Motor neuron (in vitro differentiated cells): ENCODE results near the gene RBPMS2. TPM values are rescaled to one million over a fixed set of nuclear protein-coding genes. Genes with fewer than 3 reads are reported as not detected.
"Not testable (repeated sequence)": the region's sequence is repeated elsewhere in the genome, so short reads cannot be mapped to it uniquely, and the experiment has no call there.

Experiments used
- ATAC-seq, 8 experiments: fragments of 200-7000 bp; cut with Tn5 transposase; replicated peaks in 6 of 8; 2 replicates each; pipeline ENCODE4 v1.8.0; 2021; ENCODE audit warnings: mild to moderate bottlenecking in 8 of 8, moderate library complexity in 8 of 8
- H3K27ac ChIP-seq, 2 donors: fragments of 250-450 bp; sonication (Bioruptor Pico); 2 replicates each; pipeline ENCODE4 v1.9.0; 2021; ENCODE audit warnings: antibody characterized with exemption in 2 of 2, mild to moderate bottlenecking in 2 of 2, moderate library complexity in 1 of 2
- H3K4me1 ChIP-seq, 2 donors: fragments of 250-450 bp; sonication (Bioruptor Pico); replicated peaks in 1 of 2; 2 replicates each; pipeline ENCODE4 v1.6.1; 2021; ENCODE audit warnings: antibody characterized with exemption in 2 of 2, mild to moderate bottlenecking in 2 of 2, moderate library complexity in 1 of 2
- H3K4me3 ChIP-seq, 5 donors: fragments of 250-450 bp; sonication (Bioruptor Pico); 2 replicates each; pipeline ENCODE4 v1.9.0; 2021; ENCODE audit warnings: antibody characterized with exemption in 5 of 5, mild to moderate bottlenecking in 5 of 5, moderate library complexity in 4 of 5
- WGBS, 10 experiments: fragments of 450-650 bp; shearing (Covaris generic); methylation state at CpG; one replicate each; pipeline ENCODE4 v1.0.0; 2022; 5-methylcytosine and 5-hydroxymethylcytosine counted together
- in situ Hi-C, 9 experiments: fragments of 400-800 bp; cut with MboI; loops; one replicate each; pipeline ENCODE4 v1.15.0; 2021; ENCODE audit warnings: low sequenced_read_pairs in 9 of 9, low pct_unique_long_range_greater_than_20kb in 2 of 9; ENCODE audit not compliant: unreplicated experiment in 9 of 9
- total RNA-seq, 8 experiments: library from RNA; unstranded; fragments of 300-600 nt; gene quantifications; 2 replicates each; pipeline versions ENCODE4 v1.2.3 to v1.2.4, GENCODE V29; 2022

The RBPMS2 gene
- total RNA-seq, 8 experiments from 2014 or later, result 0.27 to 2.3 (median 0.89) TPM

GRCh38 chr15:64746356-64746755 lies 29.0 kb downstream of the RBPMS2 start:
- 82% methylated on average over 3 of the region's 5 CpGs; no CpG with 5 or more reads in 9 of the 10 experiments for WGBS, 10 experiments
- Histone ChIP-seq H3K4me1 (peaks cover 2 to 5% of the 10 kb centered on the region in 2 donors), H3K4me3 (no peak overlapping the region), H3K27ac (no peak overlapping the region)
- no peak for ATAC-seq
- in situ Hi-C loops, result loop anchor here in 1 of 9 experiments (25.0 kb wide), 1 partner anchor 166 kb away; the partner anchor contains the start of gene ANKDD1A

DNA sequence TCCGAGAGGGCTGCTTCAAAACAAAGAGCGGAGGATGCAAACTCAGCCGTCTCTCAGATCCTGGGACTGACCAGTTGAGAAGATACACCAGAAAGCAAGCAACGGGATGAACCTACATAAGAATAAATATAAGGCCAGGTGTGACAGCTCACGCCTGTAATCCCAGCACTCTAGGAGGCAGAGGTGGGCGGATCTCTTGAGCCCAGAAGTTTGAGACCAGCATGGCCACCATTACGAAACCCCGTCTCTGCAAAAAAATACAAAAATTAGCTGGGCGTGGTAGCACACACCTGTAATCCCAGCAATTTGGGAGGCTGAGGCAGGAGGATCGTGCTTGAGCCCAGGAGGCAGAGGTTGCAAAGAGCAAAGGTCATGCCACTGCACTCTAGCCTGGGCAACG lies 31.7 kb downstream of the RBPMS2 start:
- 74 to 100% (median 96%) methylated on average over 1 to 7 of the region's 11 CpGs for WGBS, 10 experiments
- ATAC-seq, result no peak
- Histone ChIP-seq H3K27ac (no peak overlapping the region), H3K4me1 (peaks cover 0 to 12% of the 10 kb centered on the region in 2 donors), H3K4me3 (no peak overlapping the region)
- in situ Hi-C loops, result loop anchor here in 1 of 9 experiments (25.0 kb wide), 1 partner anchor 169 kb away; the partner anchor contains the start of gene ANKDD1A

DNA sequence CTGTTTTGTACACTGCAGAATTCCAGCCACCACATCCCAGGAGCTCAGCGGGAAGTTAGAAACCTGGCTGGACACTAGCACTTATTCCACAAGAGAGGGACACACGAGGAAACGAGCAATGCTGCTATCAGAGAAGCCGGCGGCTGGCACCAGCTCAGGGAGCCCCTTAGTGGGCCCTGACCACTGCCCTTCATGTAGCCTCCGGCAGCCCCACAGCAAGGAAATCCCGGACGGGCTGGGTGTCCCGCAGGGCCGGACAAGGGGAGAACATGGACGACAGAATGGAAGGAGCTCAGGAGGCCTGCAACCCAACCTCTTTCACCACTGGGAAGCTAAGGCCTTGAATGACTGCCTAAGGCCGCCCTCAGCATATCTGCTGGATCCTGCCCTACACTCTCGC lies 32.5 kb downstream of the RBPMS2 start:
- Histone ChIP-seq H3K4me1 (peaks cover 8 to 17% of the 10 kb centered on the region in 2 donors), H3K4me3 (no peak overlapping the region), H3K27ac (no peak overlapping the region)
- in situ Hi-C loops, result loop anchor here in 1 of 9 experiments (25.0 kb wide), 1 partner anchor 169 kb away; the partner anchor contains the start of gene ANKDD1A
- no peak for ATAC-seq
- 50 to 87% (median 77%) methylated on average over 1 to 3 of the region's 13 CpGs; no CpG with 5 or more reads in 6 of the 10 experiments for WGBS, 10 experiments

GRCh38 chr15:64742385-64742784 lies 33.0 kb downstream of the RBPMS2 start:
- H3K4me1 ChIP-seq, result peaks cover 10 to 21% of the 10 kb centered on the region in 2 donors
- ATAC-seq, result no peak
- WGBS, 10 experiments, result 80% methylated on average over 1 of the region's 8 CpGs; no CpG with 5 or more reads in 9 of the 10 experiments
- in situ Hi-C loops, result loop anchor here in 1 of 9 experiments (25.0 kb wide), 1 partner anchor 170 kb away; the partner anchor contains the start of gene ANKDD1A
- no peak overlapping the region for H3K4me3 ChIP-seq
- no peak overlapping the region for H3K27ac ChIP-seq

GRCh38 chr15:64741708-64742107 lies 33.7 kb downstream of the RBPMS2 start:
- WGBS, 10 experiments, result 60 to 100% (median 95%) methylated on average over 1 to 8 of the region's 16 CpGs; no CpG with 5 or more reads in 3 of the 10 experiments
- peaks cover 10 to 21% of the 10 kb centered on the region in 2 donors for H3K4me1 ChIP-seq
- not testable (repeated sequence) for ATAC-seq, H3K27ac ChIP-seq, H3K4me3 ChIP-seq
- in situ Hi-C loops, result loop anchor here in 1 of 9 experiments (25.0 kb wide), 1 partner anchor 171 kb away; the partner anchor contains the start of gene ANKDD1A

DNA sequence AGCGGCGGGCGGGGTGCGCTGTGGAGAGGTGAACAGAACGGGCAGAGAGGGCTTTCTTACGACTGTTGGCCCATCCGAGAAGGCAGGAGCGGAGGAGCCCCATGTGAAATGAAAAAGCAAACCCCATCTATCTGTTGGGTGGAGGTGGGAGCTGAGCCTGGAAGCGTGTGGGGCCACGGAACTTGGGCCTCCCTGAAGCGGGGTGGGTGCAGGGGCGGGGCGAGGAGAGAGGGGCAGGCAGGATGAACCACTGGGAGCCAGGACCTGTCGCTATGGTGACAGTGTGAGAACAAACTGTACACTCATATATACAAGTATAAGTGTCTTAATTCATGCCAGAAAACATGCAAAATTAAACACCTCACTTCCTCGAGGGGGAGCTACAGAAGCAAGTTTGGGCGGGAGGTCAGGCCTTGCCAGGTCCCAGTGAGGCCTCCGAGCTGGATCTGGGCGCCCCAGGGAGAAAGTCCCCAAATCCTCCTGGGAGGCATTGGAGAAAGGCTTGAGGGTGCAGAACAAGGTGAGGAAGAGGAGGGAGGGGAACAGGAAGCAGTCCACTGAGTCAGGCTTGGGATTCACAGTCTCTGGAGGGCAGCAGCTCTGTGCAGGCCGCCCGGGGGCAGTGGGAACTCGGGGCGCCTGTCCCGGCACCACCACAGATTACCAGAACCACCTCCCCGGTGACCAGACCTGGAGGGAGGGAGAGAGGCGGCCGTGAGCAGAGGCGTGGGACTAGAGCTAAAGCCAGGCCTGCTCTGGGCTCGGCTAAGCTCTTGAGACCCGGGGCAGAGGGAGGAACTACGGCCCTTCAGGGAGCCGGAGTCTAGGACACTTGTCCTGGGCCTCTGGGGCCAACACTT lies 34.8 kb downstream of the RBPMS2 start:
- no peak overlapping the region for H3K27ac ChIP-seq
- ATAC-seq, result peak in 7 of 8 experiments; percentile 15 to 92 (median 41)
- 0 to 93% (median 71%) methylated on average over 1 to 8 of the region's 31 CpGs; no CpG with 5 or more reads in 5 of the 10 experiments for WGBS, 10 experiments
- H3K4me3 ChIP-seq, result no peak overlapping the region
- peaks cover 10 to 21% of the 10 kb centered on the region in 2 donors for H3K4me1 ChIP-seq
- in situ Hi-C loops, result loop anchor here in 1 of 9 experiments (25.0 kb wide), 1 partner anchor 172 kb away; the partner anchor contains the start of gene ANKDD1A

GRCh38 chr15:64739577-64740143 lies 35.7 kb downstream of the RBPMS2 start:
- in situ Hi-C loops, result loop anchor here in 2 of 9 experiments (10.0 to 25.0 kb wide), 2 partner anchors 165 to 173 kb away; partner anchors contain the start of gene ANKDD1A (in 1 of the 2)
- Histone ChIP-seq H3K4me1 (peaks cover 10 to 21% of the 10 kb centered on the region in 2 donors), H3K4me3 (no peak overlapping the region), H3K27ac (no peak overlapping the region)
- ATAC-seq, result no peak
- WGBS, 10 experiments, result 60 to 100% (median 87%) methylated on average over 1 to 6 of the region's 9 CpGs

DNA sequence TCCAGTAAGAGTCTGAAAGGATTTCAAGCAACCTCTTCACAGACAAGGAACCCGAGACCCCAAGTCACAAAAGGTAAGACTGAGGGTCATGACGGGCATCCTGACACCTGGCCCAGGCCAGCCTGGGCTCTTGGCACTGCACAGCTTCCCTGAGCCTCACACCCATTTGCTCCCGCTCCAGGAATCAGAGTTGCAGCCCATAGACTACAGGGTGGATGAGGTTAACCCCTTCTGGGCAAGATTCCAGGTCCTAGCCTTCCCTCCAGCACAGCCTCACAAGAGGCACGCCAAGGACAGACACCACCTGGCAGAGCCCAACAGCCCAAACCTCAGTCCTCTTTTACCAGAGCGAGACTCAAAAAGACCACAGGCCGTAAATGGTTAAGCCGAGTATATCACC lies 36.2 kb downstream of the RBPMS2 start:
- Histone ChIP-seq H3K4me1 (peaks cover 10 to 21% of the 10 kb centered on the region in 2 donors), H3K27ac (no peak overlapping the region), H3K4me3 (no peak overlapping the region)
- 38 to 100% (median 78%) methylated on average over 1 to 4 of the region's 7 CpGs; no CpG with 5 or more reads in 6 of the 10 experiments for WGBS, 10 experiments
- ATAC-seq, result no peak
- in situ Hi-C loops, result loop anchor here in 2 of 9 experiments (10.0 to 25.0 kb wide), 2 partner anchors 166 to 173 kb away; partner anchors contain the start of gene ANKDD1A (in 1 of the 2)

DNA sequence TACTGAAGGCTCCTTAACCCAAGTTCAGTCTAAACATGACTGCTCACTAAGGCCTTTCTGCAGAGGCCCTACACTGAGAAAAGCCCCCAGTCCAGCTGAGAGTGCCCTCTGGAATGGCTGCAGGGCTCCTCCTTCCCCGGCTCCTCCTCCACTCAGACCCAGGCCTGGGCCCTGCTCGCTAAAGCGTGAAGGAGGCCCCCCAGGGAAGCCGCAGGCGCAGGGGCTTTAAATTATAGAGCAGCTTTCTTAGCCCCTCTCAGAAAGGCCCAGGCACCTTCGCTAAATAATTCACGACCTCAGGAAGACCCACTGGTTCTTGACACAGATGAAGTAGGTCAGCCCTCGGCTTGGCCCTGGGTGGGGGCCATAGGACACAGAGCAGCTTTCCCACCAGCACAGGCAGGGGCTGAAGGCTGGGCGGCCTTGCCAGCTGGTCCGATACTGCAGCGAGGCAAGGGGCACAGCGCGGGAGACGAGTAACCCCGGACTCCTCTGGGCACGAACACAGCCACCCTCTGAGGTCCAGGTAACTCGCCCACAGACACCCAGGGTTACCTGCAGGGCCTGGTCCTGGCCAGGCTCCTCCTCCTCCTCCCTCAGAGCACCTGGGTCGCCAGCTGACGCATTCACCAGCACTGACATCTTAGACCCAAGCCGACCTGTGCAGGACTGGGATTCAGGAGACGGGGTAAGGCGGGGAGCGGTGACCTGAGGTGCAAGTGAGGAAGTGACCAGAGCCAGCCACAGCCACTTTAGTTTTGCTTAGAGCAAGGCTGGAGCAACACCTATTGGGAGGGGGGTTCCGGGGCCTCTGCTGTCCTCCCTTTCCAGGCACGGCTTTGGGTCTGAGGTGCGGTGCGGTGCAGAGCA lies 36.9 kb downstream of the RBPMS2 start:
- in situ Hi-C loops, result loop anchor here in 2 of 9 experiments (10.0 to 25.0 kb wide), 2 partner anchors 166 to 174 kb away; partner anchors contain the start of gene ANKDD1A (in 1 of the 2)
- Histone ChIP-seq H3K27ac (no peak overlapping the region), H3K4me1 (peaks cover 10 to 21% of the 10 kb centered on the region in 2 donors), H3K4me3 (no peak overlapping the region)
- peak in 4 of 8 experiments; percentile 36 to 65 (median 55) for ATAC-seq
- 20 to 100% (median 91%) methylated on average over 1 to 5 of the region's 27 CpGs; no CpG with 5 or more reads in 3 of the 10 experiments for WGBS, 10 experiments

DNA sequence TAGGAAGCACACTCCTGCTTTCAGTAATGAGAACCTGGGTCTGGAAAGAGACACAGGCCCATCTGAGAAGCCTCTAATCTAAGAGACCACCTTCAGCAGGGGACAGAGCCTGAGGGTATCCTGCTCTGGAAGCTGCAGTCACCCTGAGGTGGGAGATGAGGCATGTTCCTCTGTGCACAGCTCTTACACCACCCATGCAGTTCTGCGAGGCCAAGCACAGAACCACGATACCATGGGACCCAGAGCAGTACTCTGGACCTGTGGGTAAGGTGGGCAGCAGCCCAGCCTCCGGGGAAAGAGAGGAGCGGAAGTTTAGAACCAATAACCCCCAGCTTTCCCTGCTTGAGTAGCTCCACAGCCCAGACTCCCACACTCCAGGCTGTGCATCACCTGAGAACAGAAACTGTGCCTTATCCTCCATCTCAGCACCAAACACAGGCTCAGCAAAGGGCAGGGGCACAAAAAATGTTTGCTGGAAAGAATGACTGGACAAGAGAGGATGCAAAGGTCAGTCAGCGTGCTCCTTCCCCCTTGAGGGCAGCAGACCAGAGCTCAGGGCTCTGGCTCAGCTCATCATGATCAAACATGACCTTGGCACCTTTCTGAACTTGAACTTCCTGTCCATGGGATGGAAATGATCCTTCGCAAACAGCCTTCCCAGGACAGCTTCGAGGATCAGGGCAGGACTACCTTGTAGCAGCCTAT lies 43.1 kb downstream of the RBPMS2 start:
- Histone ChIP-seq H3K27ac (no peak overlapping the region), H3K4me1 (no peaks in the 10 kb centered on the region), H3K4me3 (no peak overlapping the region)
- 53 to 100% (median 73%) methylated on average over 1 to 7 of the region's 7 CpGs; no CpG with 5 or more reads in 1 of the 10 experiments for WGBS, 10 experiments
- ATAC-seq, result no peak
- in situ Hi-C loops, result loop anchor here in 2 of 9 experiments (5.0 to 25.0 kb wide), 3 partner anchors 75 to 180 kb away; partner anchors contain the start of gene ANKDD1A (in 1 of the 2)

- no peak overlapping the region for H3K27ac ChIP-seq
- no peak overlapping the region for H3K4me3 ChIP-seq
- WGBS, 10 experiments, result 76% methylated on average over 5 of the region's 9 CpGs; no CpG with 5 or more reads in 9 of the 10 experiments
- peak in 3 of 8 experiments; percentile 6 to 12 (median 11) for ATAC-seq
- in situ Hi-C loops, result loop anchor here in 2 of 9 experiments (5.0 to 25.0 kb wide), 3 partner anchors 76 to 181 kb away; partner anchors contain the start of gene ANKDD1A (in 1 of the 2)
- no peaks in the 10 kb centered on the region for H3K4me1 ChIP-seq
Observed at GRCh38 chr15:64731805-64732151, 43.6 kb downstream of the RBPMS2 start.
